ENCODE data around the gene MOB3A. TPM values are rescaled to one million over a fixed set of nuclear protein-coding genes. Genes with fewer than 3 reads are reported as not detected.
"Not testable (repeated sequence)": the region's sequence is repeated elsewhere in the genome, so short reads cannot be mapped to it uniquely, and the experiment has no call there.

The MOB3A gene
- total RNA-seq, 2 donors from 2014 or later, result 20.9 to 21.8 TPM

DNA sequence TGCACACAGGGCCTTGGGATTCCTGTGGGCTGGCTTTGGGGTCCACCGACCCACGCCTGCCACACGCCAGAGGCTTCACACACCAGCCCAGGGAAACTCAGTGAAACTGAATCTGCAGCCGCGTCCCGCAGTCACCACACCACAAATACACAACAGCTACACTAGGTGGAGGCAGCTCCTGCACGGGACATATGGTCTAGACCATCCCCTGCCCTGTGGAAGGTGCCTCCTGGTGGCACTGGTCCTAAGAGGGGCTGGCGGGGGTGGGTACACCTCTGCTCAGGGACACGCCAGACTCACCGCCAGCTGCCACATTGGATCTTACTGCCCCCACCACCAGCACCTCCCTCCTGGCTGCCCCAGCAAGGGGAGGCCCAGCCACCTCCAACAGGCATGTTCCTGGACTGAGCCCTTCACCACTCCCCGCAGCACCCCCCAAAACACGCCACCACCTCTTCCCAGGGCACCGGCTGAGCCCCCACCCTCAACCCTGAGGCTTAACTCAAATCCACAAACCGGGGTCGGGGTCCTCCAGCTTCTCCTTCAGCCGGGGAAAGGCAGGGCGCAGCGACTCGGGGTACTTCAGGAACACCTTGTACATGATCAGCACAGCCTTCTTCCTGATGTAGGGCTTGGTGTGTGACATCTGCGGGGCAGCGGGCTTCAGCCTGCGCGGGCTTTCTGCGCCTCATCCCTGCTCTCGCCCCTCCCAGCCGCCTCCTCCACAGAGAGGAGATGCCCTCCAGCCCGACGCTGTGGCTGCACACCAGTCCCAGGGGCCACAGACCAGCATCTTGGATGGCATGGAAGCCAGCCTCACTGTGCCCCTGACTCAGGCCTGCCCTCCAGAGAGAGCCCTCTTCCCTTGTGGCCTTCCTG, 34.0 kb upstream of the MOB3A start:
- TF ChIP-seq, protein P1, sequence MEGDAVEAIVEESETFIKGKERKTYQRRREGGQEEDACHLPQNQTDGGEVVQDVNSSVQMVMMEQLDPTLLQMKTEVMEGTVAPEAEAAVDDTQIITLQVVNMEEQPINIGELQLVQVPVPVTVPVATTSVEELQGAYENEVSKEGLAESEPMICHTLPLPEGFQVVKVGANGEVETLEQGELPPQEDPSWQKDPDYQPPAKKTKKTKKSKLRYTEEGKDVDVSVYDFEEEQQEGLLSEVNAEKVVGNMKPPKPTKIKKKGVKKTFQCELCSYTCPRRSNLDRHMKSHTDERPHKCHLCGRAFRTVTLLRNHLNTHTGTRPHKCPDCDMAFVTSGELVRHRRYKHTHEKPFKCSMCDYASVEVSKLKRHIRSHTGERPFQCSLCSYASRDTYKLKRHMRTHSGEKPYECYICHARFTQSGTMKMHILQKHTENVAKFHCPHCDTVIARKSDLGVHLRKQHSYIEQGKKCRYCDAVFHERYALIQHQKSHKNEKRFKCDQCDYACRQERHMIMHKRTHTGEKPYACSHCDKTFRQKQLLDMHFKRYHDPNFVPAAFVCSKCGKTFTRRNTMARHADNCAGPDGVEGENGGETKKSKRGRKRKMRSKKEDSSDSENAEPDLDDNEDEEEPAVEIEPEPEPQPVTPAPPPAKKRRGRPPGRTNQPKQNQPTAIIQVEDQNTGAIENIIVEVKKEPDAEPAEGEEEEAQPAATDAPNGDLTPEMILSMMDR (conservative IDR thresholded peaks at IDR 0.05), result no peak
- no peak for DNase-seq
- Histone ChIP-seq H3K9me3 (ENCODE audit: control insufficient read depth, low read length) (no peaks in the 10 kb centered on the region), H3K27ac (ENCODE audit: low read depth, low read length) (no peak overlapping the region), H3K27me3 (ENCODE audit: control insufficient read depth, insufficient read depth, low read length, poor library complexity, severe bottlenecking) (no peaks in the 10 kb centered on the region), H3K9ac (ENCODE audit: extremely low read depth, low read length, poor library complexity, severe bottlenecking) (no peak overlapping the region), H3K36me3 (ENCODE audit: control insufficient read depth, insufficient read depth, low read length) (peaks cover 62% of the 10 kb centered on the region), H3K4me3 (ENCODE audit: low read length) (no peak overlapping the region), H3K4me1 (ENCODE audit: control insufficient read depth, insufficient read depth, low read length) (no peaks in the 10 kb centered on the region)
- Mint-ChIP-seq H3K27ac (no peak overlapping the region), H3K4me3 (no peak overlapping the region), H3K36me3 (ENCODE audit: low read depth) (peaks cover 57% of the 10 kb centered on the region), H3K27me3 (ENCODE audit: insufficient read depth) (no peaks in the 10 kb centered on the region), H3K9me3 (no peaks in the 10 kb centered on the region), H3K4me1 (no peaks in the 10 kb centered on the region)
- WGBS, 2 experiments (ENCODE audit: insufficient coverage in 1 of 2, insufficient read length in 1 of 2), result 96 to 99% methylated on average over 20 to 28 of the region's 28 CpGs

DNA sequence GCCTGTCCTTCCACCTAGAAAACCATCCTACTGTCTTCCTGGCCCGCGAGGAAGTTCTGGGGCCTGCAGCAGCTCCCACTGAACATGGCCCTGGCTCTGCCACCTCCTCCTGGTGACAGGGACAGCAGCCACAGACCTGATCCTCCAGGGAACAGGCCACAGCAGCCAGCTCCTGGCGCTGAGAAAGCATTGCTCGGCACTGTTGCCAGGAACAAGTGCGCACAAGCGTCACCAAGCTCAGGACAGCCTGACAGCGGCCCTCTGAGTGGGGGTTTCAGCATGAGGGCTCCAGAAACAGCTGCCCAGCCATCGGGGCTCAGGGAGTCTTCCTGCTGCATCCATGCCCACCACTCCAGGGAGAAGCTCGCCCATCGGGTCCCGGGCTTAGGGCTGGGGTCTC, 33.4 kb upstream of the MOB3A start:
- TF ChIP-seq, protein P1 (conservative IDR thresholded peaks at IDR 0.05), result no peak
- H3K27ac Mint-ChIP-seq, result no peak overlapping the region
- H3K27ac ChIP-seq (ENCODE audit: low read depth, low read length), result no peak overlapping the region
- DNase-seq, result no peak
- H3K36me3 ChIP-seq (ENCODE audit: control insufficient read depth, insufficient read depth, low read length), result peaks cover 66% of the 10 kb centered on the region
- H3K4me1 ChIP-seq (ENCODE audit: control insufficient read depth, insufficient read depth, low read length), result no peaks in the 10 kb centered on the region
- peaks cover 62% of the 10 kb centered on the region for H3K36me3 Mint-ChIP-seq (ENCODE audit: low read depth)
- H3K4me3 ChIP-seq (ENCODE audit: low read length), result no peak overlapping the region
- no peaks in the 10 kb centered on the region for H3K27me3 ChIP-seq (ENCODE audit: control insufficient read depth, insufficient read depth, low read length, poor library complexity, severe bottlenecking)
- H3K4me1 Mint-ChIP-seq, result no peaks in the 10 kb centered on the region
- WGBS, 2 experiments (ENCODE audit: insufficient coverage in 1 of 2, insufficient read length in 1 of 2), result 95 to 97% methylated on average over 10 to 11 of the region's 11 CpGs
- no peak overlapping the region for H3K9ac ChIP-seq (ENCODE audit: extremely low read depth, low read length, poor library complexity, severe bottlenecking)
- no peaks in the 10 kb centered on the region for H3K9me3 Mint-ChIP-seq
- H3K4me3 Mint-ChIP-seq, result no peak overlapping the region
- no peaks in the 10 kb centered on the region for H3K27me3 Mint-ChIP-seq (ENCODE audit: insufficient read depth)
- H3K9me3 ChIP-seq (ENCODE audit: control insufficient read depth, low read length), result no peaks in the 10 kb centered on the region

DNA sequence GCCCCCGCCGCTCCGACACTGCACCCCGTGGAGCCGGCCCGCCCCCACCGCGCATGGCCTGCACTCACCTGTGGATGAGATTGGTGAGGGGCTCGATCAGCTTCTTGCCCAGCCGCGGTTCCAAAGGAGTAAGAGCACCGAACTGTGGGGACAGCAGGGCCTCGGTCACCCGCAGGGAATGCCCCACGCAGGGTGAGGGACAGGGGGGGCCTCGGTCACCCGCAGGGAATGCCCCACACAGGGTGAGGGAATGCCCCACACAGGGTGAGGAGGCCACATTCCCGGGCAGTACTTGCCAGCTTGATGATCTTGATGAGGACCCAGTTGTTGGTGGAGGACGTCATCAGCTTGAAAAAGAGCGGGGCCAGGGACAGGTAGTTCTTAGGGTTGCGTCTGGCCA, 32.9 kb upstream of the MOB3A start:
- Histone ChIP-seq H3K27me3 (ENCODE audit: control insufficient read depth, insufficient read depth, low read length, poor library complexity, severe bottlenecking) (no peaks in the 10 kb centered on the region), H3K4me3 (ENCODE audit: low read length) (no peak overlapping the region), H3K4me1 (ENCODE audit: control insufficient read depth, insufficient read depth, low read length) (no peaks in the 10 kb centered on the region), H3K9ac (ENCODE audit: extremely low read depth, low read length, poor library complexity, severe bottlenecking) (no peak overlapping the region), H3K27ac (ENCODE audit: low read depth, low read length) (no peak overlapping the region), H3K36me3 (ENCODE audit: control insufficient read depth, insufficient read depth, low read length) (peaks cover 68% of the 10 kb centered on the region), H3K9me3 (ENCODE audit: control insufficient read depth, low read length) (no peaks in the 10 kb centered on the region)
- Mint-ChIP-seq H3K4me3 (no peak overlapping the region), H3K36me3 (ENCODE audit: low read depth) (peaks cover 65% of the 10 kb centered on the region), H3K27ac (no peak overlapping the region), H3K4me1 (no peaks in the 10 kb centered on the region), H3K27me3 (ENCODE audit: insufficient read depth) (no peaks in the 10 kb centered on the region), H3K9me3 (no peaks in the 10 kb centered on the region)
- TF ChIP-seq, protein P1 (conservative IDR thresholded peaks at IDR 0.05), result no peak
- DNase-seq, result no peak
- 94 to 95% methylated on average over 4 to 21 of the region's 21 CpGs for whole genome bisulfite sequencing, 2 experiments (ENCODE audit: insufficient coverage in 1 of 2, insufficient read length in 1 of 2)

DNA sequence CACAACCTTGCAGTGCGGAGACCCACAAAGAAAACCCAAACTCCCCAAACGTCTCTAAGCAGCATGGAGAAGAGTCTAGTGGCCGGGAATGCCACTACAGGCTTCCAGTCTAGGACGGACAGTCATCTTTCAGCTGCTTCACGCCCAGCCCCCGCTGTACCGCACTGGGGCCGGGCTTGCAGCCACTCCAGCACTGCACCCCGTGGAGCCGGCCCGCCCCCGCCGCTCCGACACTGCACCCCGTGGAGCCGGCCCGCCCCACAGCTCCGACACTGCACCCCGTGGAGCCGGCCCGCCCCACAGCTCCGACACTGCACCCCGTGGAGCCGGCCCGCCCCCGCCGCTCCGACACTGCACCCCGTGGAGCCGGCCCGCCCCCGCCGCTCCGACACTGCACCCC, 32.1 kb upstream of the MOB3A start:
- WGBS, 2 experiments (ENCODE audit: insufficient coverage in 1 of 2, insufficient read length in 1 of 2), result 82 to 89% methylated on average over 3 to 21 of the region's 34 CpGs
- H3K4me1 Mint-ChIP-seq; H3K27ac ChIP-seq (ENCODE audit: low read depth, low read length): not testable (repeated sequence)

More for the DNA sequence above, 32.1 kb upstream of the MOB3A start:
- not testable (repeated sequence) for H3K9ac ChIP-seq (ENCODE audit: extremely low read depth, low read length, poor library complexity, severe bottlenecking); H3K4me1 ChIP-seq (ENCODE audit: control insufficient read depth, insufficient read depth, low read length); H3K27ac Mint-ChIP-seq; H3K4me3 ChIP-seq (ENCODE audit: low read length); H3K9me3 Mint-ChIP-seq; H3K27me3 Mint-ChIP-seq (ENCODE audit: insufficient read depth); H3K27me3 ChIP-seq (ENCODE audit: control insufficient read depth, insufficient read depth, low read length, poor library complexity, severe bottlenecking); H3K9me3 ChIP-seq (ENCODE audit: control insufficient read depth, low read length); H3K4me3 Mint-ChIP-seq; DNase-seq
- peaks cover 70% of the 10 kb centered on the region for H3K36me3 ChIP-seq (ENCODE audit: control insufficient read depth, insufficient read depth, low read length)
- peaks cover 64% of the 10 kb centered on the region for H3K36me3 Mint-ChIP-seq (ENCODE audit: low read depth)
